Neural cell (in vitro differentiated cells): Measurements from ENCODE around the gene FGA.

ENCODE experiments used
- POLR2AphosphoS5 ChIP-seq: IDR thresholded peaks from 2 replicates; pipeline ENCODE4 v1.6.1; 2012
- RAD21 ChIP-seq: fragments of 450-650 bp; conservative IDR thresholded peaks from 2 replicates; pipeline ENCODE4 v1.6.1; 2014; ENCODE audit warnings: antibody characterized with exemption, mild to moderate bottlenecking, moderate library complexity
- TAF1 ChIP-seq: IDR thresholded peaks from 2 replicates; pipeline ENCODE4 v1.6.1; 2012; ENCODE audit warnings: low read depth
- TF ChIP-seq, protein P1 (sequence below): fragments of 450-650 bp; IDR thresholded peaks from 2 replicates; pipeline ENCODE4 v1.5.1; 2014; ENCODE audit warnings: antibody characterized with exemption, mild to moderate bottlenecking, moderate library complexity; ENCODE audit not compliant: poor library complexity, severe bottlenecking
- TF ChIP-seq, protein P2 (sequence below): IDR thresholded peaks from 2 replicates; pipeline ENCODE4 v1.6.1; 2012; ENCODE audit warnings: borderline replicate concordance

DNA sequence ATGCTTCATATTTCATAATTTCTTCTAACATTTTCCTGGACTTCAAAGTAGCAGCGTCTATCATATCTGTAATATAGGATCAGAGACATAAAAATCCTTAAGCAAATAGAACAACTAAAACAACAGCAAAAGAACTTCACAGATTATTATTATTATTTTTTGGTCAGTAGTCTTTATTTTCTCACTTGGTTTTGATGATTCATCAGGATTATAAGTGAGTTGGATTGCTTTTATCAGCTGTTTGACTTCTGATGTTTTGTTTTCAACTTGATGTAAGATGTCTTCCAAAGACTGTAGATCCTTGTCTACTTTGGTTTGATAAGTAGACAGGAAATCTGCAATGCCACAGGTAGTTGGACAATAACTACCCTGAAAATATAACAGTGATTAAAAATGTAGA, 21.3 kb upstream of the FGA start:
- TF ChIP-seq, protein P1, sequence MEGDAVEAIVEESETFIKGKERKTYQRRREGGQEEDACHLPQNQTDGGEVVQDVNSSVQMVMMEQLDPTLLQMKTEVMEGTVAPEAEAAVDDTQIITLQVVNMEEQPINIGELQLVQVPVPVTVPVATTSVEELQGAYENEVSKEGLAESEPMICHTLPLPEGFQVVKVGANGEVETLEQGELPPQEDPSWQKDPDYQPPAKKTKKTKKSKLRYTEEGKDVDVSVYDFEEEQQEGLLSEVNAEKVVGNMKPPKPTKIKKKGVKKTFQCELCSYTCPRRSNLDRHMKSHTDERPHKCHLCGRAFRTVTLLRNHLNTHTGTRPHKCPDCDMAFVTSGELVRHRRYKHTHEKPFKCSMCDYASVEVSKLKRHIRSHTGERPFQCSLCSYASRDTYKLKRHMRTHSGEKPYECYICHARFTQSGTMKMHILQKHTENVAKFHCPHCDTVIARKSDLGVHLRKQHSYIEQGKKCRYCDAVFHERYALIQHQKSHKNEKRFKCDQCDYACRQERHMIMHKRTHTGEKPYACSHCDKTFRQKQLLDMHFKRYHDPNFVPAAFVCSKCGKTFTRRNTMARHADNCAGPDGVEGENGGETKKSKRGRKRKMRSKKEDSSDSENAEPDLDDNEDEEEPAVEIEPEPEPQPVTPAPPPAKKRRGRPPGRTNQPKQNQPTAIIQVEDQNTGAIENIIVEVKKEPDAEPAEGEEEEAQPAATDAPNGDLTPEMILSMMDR, result no peak
- no peak for TF ChIP-seq RAD21
- TF ChIP-seq, protein P2, sequence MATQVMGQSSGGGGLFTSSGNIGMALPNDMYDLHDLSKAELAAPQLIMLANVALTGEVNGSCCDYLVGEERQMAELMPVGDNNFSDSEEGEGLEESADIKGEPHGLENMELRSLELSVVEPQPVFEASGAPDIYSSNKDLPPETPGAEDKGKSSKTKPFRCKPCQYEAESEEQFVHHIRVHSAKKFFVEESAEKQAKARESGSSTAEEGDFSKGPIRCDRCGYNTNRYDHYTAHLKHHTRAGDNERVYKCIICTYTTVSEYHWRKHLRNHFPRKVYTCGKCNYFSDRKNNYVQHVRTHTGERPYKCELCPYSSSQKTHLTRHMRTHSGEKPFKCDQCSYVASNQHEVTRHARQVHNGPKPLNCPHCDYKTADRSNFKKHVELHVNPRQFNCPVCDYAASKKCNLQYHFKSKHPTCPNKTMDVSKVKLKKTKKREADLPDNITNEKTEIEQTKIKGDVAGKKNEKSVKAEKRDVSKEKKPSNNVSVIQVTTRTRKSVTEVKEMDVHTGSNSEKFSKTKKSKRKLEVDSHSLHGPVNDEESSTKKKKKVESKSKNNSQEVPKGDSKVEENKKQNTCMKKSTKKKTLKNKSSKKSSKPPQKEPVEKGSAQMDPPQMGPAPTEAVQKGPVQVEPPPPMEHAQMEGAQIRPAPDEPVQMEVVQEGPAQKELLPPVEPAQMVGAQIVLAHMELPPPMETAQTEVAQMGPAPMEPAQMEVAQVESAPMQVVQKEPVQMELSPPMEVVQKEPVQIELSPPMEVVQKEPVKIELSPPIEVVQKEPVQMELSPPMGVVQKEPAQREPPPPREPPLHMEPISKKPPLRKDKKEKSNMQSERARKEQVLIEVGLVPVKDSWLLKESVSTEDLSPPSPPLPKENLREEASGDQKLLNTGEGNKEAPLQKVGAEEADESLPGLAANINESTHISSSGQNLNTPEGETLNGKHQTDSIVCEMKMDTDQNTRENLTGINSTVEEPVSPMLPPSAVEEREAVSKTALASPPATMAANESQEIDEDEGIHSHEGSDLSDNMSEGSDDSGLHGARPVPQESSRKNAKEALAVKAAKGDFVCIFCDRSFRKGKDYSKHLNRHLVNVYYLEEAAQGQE, result no peak
- no peak for TF ChIP-seq POLR2AphosphoS5
- no peak for TF ChIP-seq TAF1
